ENCODE data around the gene EGFL6.
"Not testable (repeated sequence)": the region's sequence is repeated elsewhere in the genome, so short reads cannot be mapped to it uniquely, and the experiment has no call there.

The EGFL6 gene

DNA sequence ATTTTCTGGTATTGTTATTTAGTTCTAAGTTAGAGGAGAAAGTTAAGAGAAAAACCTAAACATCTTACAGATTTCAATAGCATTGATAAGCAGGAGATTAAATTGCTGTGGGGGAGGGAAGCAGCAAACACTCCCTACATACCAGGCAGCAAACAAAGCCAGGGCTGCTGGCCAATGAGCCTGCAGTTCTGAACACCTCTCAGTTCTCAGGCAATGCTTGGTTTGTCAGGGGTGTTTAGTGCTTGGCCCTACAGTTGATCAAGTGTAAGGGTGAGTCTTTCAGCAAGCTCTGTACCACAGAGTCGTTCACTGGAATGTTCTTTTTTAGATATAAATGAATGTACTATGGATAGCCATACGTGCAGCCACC is 38.6 kb downstream of the EGFL6 start:
- DNase-seq (ENCODE audit: insufficient read length, low spot score) (no peak), FAIRE-seq (no peak)
- TF ChIP-seq PAX5 (IDR thresholded peaks at IDR 0.05; ENCODE audit: insufficient read depth, low read length, severe bottlenecking) (no peak), SPI1 (IDR thresholded peaks at IDR 0.05; ENCODE audit: low read depth, low read length) (no peak), POLR2AphosphoS5 (IDR thresholded peaks at IDR 0.05; ENCODE audit: low read depth, low read length) (no peak), TAF1 (IDR thresholded peaks at IDR 0.05; ENCODE audit: low read depth, low read length) (no peak), POLR2A (IDR thresholded peaks at IDR 0.05; ENCODE audit: low read depth, low read length) (no peak), POU2F2 (IDR thresholded peaks at IDR 0.05; ENCODE audit: low read depth, low read length) (no peak)

DNA sequence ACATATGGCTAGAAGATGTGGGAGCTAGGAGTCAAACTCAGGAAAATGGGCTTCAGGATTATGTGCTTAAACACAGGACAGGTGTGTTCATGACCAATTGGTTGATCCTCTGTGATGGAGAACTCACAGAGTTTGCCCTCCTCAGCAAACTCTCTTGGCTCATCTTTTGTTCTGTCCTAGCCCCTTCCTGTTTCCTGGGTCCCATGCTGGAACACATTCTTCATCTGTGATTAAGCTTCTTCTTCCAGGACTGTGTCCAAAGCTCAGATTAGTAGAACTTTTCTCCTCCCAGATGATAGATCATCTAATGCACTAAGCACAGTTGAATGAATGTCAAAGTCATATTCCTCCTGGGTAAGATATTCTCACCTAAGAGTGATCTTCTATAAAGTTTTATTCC is 44.8 kb downstream of the EGFL6 start:
- DNase-seq (ENCODE audit: insufficient read length, low spot score), result no peak
- TF ChIP-seq TAF1 (IDR thresholded peaks at IDR 0.05; ENCODE audit: low read depth, low read length) (no peak), POLR2A (IDR thresholded peaks at IDR 0.05; ENCODE audit: low read depth, low read length) (no peak), PAX5 (IDR thresholded peaks at IDR 0.05; ENCODE audit: insufficient read depth, low read length, severe bottlenecking) (no peak), POU2F2 (IDR thresholded peaks at IDR 0.05; ENCODE audit: low read depth, low read length) (no peak), SPI1 (IDR thresholded peaks at IDR 0.05; ENCODE audit: low read depth, low read length) (no peak)
- no peak for FAIRE-seq

DNA sequence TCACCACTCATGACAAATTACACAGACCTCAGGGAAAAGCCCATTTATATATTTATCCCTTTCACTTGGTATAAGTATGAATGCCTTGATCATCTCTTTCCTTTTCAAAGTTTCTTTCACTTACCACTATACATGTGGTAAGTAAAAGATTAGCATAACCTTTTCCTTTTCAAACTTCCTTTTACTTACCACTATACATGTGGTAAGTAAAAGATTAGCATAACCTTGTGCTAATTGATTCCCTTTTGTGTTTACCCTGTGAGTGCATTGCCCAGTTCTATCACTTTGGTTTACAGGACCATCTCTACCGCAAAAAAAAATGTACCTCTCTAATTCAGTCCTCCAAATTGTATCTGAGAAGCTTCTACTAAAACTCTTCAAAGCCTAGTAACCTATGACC is 50.8 kb downstream of the EGFL6 start:
- TF ChIP-seq POLR2AphosphoS5 (IDR thresholded peaks at IDR 0.05; ENCODE audit: low read depth, low read length) (no peak), TAF1 (IDR thresholded peaks at IDR 0.05; ENCODE audit: low read depth, low read length) (no peak), POU2F2 (IDR thresholded peaks at IDR 0.05; ENCODE audit: low read depth, low read length) (no peak), POLR2A (IDR thresholded peaks at IDR 0.05; ENCODE audit: low read depth, low read length) (no peak), PAX5 (IDR thresholded peaks at IDR 0.05; ENCODE audit: insufficient read depth, low read length, severe bottlenecking) (no peak), SPI1 (IDR thresholded peaks at IDR 0.05; ENCODE audit: low read depth, low read length) (no peak)
- no peak for DNase-seq (ENCODE audit: insufficient read length, low spot score)
- peak; percentile 80 for FAIRE-seq

DNA sequence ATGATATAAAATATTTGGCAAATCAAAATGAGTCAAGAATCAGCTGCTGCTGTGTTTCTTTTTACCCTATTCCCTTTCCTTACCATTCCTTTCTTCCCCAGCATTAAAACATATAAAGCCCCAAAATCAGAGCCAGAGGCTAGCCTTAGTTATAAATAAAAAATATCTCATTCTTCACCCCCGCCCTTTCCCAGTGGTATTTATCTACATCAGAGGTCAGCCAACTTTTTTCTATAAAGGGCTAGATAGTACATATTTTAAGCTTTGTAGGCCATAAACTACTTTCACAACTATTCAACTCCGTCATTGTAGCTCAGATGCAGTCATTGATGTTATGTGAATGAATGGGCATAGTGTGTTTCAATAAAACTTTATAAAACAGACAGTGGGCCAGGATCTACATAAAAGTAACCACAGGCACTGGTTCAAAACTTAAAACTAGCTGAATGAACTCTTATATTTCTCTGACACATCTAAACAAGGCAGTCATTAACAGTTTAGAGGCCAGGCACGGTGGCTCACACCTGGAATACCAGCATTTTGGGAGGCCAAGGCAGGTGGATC is 53.1 kb downstream of the EGFL6 start:
- DNase-seq (ENCODE audit: insufficient read length, low spot score), result no peak
- FAIRE-seq, result no peak
- TF ChIP-seq SPI1 (IDR thresholded peaks at IDR 0.05; ENCODE audit: low read depth, low read length), result no peak
- TF ChIP-seq TAF1 (IDR thresholded peaks at IDR 0.05; ENCODE audit: low read depth, low read length), result no peak

DNA sequence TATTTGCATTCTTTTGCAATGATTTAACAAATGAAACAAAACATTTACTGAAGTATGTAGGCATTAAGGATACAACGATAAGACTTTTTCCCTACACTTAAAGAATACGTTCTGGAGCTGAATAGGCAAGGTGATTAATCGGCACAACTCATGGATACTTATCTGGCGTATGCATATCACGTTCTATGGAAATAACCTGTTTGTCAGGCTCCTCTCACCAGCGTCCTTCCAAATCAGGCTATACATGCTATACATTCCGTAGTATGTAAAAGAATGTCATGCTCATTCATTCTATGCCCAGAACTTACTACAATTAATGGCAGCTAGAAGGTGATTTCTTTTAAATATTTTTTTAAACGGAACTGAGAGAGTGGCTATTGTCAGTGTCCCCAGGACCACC is 57.9 kb downstream of the EGFL6 start:
- DNase-seq (ENCODE audit: insufficient read length, low spot score), result no peak
- FAIRE-seq, result no peak

DNA sequence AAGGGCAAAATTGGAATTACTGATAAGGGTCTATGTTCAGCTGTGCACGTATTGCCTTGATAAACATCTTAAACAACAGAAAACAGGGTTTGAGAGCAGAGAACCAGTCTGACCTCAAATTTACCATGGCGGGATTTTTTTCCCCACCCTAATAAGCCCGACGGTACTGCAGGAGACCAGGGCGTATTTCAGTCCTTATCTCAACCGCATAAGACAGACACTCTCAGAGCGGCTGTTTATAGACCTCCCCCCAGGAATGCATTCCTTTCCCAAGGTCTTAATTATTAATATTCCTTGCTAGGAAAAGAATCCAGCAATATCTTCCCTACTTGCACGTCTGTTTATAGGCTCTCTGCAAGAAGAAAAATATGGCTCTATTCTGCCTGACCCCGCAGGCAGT is 67.8 kb downstream of the EGFL6 start:
- not testable (repeated sequence) for DNase-seq (ENCODE audit: insufficient read length, low spot score); FAIRE-seq

More for the DNA sequence above, 57.9 kb downstream of the EGFL6 start:
- TF ChIP-seq PAX5 (IDR thresholded peaks at IDR 0.05; ENCODE audit: insufficient read depth, low read length, severe bottlenecking) (no peak), TAF1 (IDR thresholded peaks at IDR 0.05; ENCODE audit: low read depth, low read length) (no peak), POLR2AphosphoS5 (IDR thresholded peaks at IDR 0.05; ENCODE audit: low read depth, low read length) (no peak), SPI1 (IDR thresholded peaks at IDR 0.05; ENCODE audit: low read depth, low read length) (no peak), POLR2A (IDR thresholded peaks at IDR 0.05; ENCODE audit: low read depth, low read length) (no peak), POU2F2 (IDR thresholded peaks at IDR 0.05; ENCODE audit: low read depth, low read length) (no peak)

DNA sequence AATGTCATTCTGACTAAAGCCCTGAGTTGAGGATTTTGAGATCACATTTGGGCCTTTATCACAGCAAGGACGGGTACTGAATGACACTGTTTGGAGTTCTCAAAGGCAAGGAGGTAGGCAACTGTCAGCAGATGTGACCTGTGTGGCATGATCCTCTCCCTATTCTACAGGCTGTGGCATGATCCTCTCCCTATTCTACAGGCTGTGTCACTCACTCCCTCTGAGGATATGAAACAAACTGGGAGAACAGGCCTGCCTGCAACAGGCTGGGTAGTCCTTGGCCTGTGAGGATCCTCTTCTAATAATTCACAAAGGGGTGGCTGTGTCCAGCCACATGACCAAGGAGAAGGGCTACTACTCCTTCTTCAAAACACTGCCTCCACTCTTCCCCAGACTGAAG is 68.6 kb downstream of the EGFL6 start:
- TF ChIP-seq POLR2AphosphoS5 (IDR thresholded peaks at IDR 0.05; ENCODE audit: low read depth, low read length), result no peak
- TF ChIP-seq POLR2A (IDR thresholded peaks at IDR 0.05; ENCODE audit: low read depth, low read length), result no peak
- no peak for TF ChIP-seq TAF1 (IDR thresholded peaks at IDR 0.05; ENCODE audit: low read depth, low read length)
- TF ChIP-seq SPI1 (IDR thresholded peaks at IDR 0.05; ENCODE audit: low read depth, low read length), result no peak
- TF ChIP-seq PAX5 (IDR thresholded peaks at IDR 0.05; ENCODE audit: insufficient read depth, low read length, severe bottlenecking), result no peak
- no peak for TF ChIP-seq POU2F2 (IDR thresholded peaks at IDR 0.05; ENCODE audit: low read depth, low read length)
- DNase-seq (ENCODE audit: insufficient read length, low spot score) (no peak), FAIRE-seq (no peak)

DNA sequence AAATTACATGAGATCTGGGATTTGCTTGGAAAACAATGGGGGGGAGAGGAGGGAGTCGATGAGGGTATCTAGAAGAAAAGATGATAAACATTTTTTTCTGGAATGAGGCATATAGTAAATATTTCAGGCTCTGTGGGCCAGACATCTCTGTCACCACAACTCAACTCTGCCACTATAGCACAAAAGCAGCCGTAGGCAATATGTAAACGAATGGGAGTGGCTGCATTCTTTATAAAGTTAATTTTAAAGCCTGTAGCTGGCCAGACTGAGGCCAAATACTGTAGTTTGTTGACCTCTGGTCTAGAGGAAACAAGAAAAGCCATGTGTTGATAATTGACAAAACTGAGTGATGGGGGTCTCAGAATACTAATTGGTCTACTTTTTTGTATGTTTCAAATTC is 69.4 kb downstream of the EGFL6 start:
- FAIRE-seq (no peak), DNase-seq (ENCODE audit: insufficient read length, low spot score) (no peak)
- no peak for TF ChIP-seq TAF1 (IDR thresholded peaks at IDR 0.05; ENCODE audit: low read depth, low read length)
- no peak for TF ChIP-seq POU2F2 (IDR thresholded peaks at IDR 0.05; ENCODE audit: low read depth, low read length)
- no peak for TF ChIP-seq SPI1 (IDR thresholded peaks at IDR 0.05; ENCODE audit: low read depth, low read length)
- no peak for TF ChIP-seq POLR2AphosphoS5 (IDR thresholded peaks at IDR 0.05; ENCODE audit: low read depth, low read length)
- no peak for TF ChIP-seq PAX5 (IDR thresholded peaks at IDR 0.05; ENCODE audit: insufficient read depth, low read length, severe bottlenecking)
- TF ChIP-seq POLR2A (IDR thresholded peaks at IDR 0.05; ENCODE audit: low read depth, low read length), result no peak

DNA sequence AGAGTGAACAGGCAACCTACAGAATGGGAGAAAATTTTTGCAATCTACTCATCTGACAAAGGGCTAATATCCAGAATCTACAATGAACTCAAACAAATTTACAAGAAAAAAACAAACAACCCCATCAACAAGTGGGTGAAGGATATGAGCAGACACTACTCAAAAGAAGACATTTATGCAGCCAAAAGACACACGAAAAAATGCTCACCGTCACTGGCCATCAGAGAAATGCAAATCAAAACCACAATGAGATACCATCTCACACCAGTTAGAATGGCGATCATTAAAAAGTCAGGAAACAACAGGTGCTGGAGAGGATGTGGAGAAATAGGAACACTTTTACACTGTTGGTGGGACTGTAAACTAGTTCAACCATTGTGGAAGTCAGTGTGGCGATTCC is 72.3 kb downstream of the EGFL6 start:
- FAIRE-seq; DNase-seq (ENCODE audit: insufficient read length, low spot score): not testable (repeated sequence)

DNA sequence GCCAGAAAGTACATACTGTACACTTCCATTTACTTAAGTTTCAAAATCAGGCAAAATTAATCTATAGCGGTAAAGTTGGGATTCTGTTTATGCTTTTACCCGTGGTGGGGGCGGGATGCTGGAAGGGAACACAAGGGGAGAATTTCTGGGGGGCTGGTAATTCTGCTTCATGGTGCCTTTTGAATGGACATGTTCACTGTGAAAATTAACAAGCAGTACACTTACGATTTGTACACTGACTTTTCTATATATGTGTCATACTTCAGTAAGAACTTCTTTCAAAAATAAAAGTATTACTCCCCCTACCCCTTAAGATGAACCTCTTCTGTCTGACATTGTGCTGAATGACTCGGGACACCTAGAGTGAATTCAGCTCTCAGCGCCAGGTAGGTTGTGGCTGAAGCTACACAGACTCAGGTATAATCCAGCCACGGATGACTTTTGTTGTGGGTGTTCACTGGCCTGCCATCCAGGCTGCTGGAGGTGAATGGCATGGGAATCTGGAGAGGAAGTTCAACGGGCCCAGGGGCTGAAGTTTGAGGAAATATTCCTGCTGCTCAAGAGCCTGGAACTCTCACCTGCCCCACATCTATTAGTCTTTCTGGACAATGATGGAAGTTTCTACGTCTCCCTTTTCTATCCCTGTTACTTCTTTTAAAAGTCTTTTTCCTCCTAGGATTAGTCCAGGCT is 76.2 kb downstream of the EGFL6 start:
- FAIRE-seq, result peak; percentile 28
- no peak for DNase-seq (ENCODE audit: insufficient read length, low spot score)
- no peak for TF ChIP-seq PAX5 (IDR thresholded peaks at IDR 0.05; ENCODE audit: insufficient read depth, low read length, severe bottlenecking)
- TF ChIP-seq SPI1 (IDR thresholded peaks at IDR 0.05; ENCODE audit: low read depth, low read length), result no peak
- no peak for TF ChIP-seq POLR2AphosphoS5 (IDR thresholded peaks at IDR 0.05; ENCODE audit: low read depth, low read length)
- TF ChIP-seq POU2F2 (IDR thresholded peaks at IDR 0.05; ENCODE audit: low read depth, low read length), result no peak
- TF ChIP-seq POLR2A (IDR thresholded peaks at IDR 0.05; ENCODE audit: low read depth, low read length), result no peak
- TF ChIP-seq TAF1 (IDR thresholded peaks at IDR 0.05; ENCODE audit: low read depth, low read length), result no peak

Data from GM12891 (cell line).